Suprapubic skin (tissue), 4 donors: Measurements from ENCODE around the gene ZMIZ2.

ENCODE experiments used
- CTCF ChIP-seq, 2 donors: fragments of 200-600 bp in 1 of 2; fragments of 450-650 bp in 1 of 2; sonication (generic) in 1 of 2; IDR thresholded peaks; one replicate each; pipeline ENCODE4 v1.5.1; 2016 to 2019; ENCODE audit warnings: antibody characterized with exemption in 2 of 2, mild to moderate bottlenecking in 1 of 2, moderate library complexity in 1 of 2
- EP300 ChIP-seq: sonication (generic); formaldehyde crosslinking; IDR thresholded peaks from one replicate; pipeline ENCODE4 v1.6.1; 2017; ENCODE audit warnings: antibody characterized with exemption
- POLR2A ChIP-seq, 2 donors: fragments of 450-650 bp; IDR thresholded peaks; one replicate each; pipeline ENCODE4 v1.6.1; 2017; ENCODE audit warnings: antibody characterized with exemption in 2 of 2, mild to moderate bottlenecking in 2 of 2, moderate library complexity in 2 of 2
- POLR2AphosphoS5 ChIP-seq, 3 donors: sonication (generic); formaldehyde crosslinking; IDR thresholded peaks; one replicate each; pipeline ENCODE4 v1.6.1; 2017; ENCODE audit warnings: antibody characterized with exemption in 3 of 3

- TF ChIP-seq CTCF (IDR thresholded peaks at IDR 0.05) (no peak), POLR2A (IDR thresholded peaks at IDR 0.05) (no peak), EP300 (no peak), POLR2AphosphoS5 (IDR thresholded peaks at IDR 0.05) (no peak)
These were observed 26.9 kb downstream of the ZMIZ2 start for GRCh38 chr7:44775383-44776107.
